Adrenal gland (tissue), 5 donors: ENCODE results near the gene FPGS.

Experiments used
- POLR2A ChIP-seq, 2 donors: fragments of 450-650 bp; IDR thresholded peaks; one replicate each; pipeline ENCODE4 v1.6.1; 2017; ENCODE audit warnings: antibody characterized with exemption in 2 of 2, mild to moderate bottlenecking in 2 of 2, moderate library complexity in 1 of 2
- TF ChIP-seq, protein P1 (sequence below), 6 experiments: fragments of 450-650 bp in 4 of 6; fragments of 200-600 bp in 2 of 6; sonication (generic) in 1 of 6; IDR thresholded peaks; 1 replicate in 5 of 6; 2 replicates in 1 of 6; pipeline versions ENCODE4 v1.5.1 to v1.8.0; 2016 to 2021; ENCODE audit warnings: antibody characterized with exemption in 6 of 6, mild to moderate bottlenecking in 2 of 6, moderate library complexity in 1 of 6
- donor health status: DM: no; HTN: no; CAD: no.

DNA sequence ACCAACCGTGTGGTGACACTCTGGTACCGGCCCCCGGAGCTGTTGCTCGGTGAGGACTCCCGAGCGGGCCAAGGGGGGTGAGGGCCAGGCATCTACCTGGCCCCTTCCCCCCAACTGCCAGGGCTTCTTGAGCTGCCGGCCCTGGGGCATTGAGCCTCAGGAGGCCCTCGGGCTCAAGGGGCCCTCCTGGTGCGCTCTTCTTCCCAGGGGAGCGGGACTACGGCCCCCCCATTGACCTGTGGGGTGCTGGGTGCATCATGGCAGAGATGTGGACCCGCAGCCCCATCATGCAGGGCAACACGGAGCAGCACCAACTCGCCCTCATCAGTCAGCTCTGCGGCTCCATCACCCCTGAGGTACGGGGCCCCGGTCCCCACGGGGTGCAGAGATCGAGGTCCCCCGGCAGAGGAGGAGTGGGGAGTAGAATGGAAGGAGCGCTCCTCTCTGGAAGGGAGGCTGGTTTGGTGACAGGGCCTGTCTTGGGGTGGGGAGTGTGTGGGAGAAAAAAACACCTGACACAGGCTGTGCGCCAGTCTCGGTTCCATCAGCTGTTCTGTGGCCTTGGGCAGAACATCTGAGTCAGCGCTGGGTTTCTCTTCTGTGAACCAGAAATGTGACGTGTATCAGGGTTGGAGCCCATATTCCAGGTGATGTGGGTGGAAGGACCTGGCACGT lies 14.2 kb upstream of the FPGS start:
- TF ChIP-seq, protein P1, sequence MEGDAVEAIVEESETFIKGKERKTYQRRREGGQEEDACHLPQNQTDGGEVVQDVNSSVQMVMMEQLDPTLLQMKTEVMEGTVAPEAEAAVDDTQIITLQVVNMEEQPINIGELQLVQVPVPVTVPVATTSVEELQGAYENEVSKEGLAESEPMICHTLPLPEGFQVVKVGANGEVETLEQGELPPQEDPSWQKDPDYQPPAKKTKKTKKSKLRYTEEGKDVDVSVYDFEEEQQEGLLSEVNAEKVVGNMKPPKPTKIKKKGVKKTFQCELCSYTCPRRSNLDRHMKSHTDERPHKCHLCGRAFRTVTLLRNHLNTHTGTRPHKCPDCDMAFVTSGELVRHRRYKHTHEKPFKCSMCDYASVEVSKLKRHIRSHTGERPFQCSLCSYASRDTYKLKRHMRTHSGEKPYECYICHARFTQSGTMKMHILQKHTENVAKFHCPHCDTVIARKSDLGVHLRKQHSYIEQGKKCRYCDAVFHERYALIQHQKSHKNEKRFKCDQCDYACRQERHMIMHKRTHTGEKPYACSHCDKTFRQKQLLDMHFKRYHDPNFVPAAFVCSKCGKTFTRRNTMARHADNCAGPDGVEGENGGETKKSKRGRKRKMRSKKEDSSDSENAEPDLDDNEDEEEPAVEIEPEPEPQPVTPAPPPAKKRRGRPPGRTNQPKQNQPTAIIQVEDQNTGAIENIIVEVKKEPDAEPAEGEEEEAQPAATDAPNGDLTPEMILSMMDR (IDR thresholded peaks at IDR 0.05) = no peak
- TF ChIP-seq POLR2A (IDR thresholded peaks at IDR 0.05) = peak in 1 of 2 donors; percentile 61
